HFFc6 (cell line): ENCODE data around the gene NDUFB2. TPM values are rescaled to one million over a fixed set of nuclear protein-coding genes. Genes with fewer than 3 reads are reported as not detected.

Source experiments
- DNase-seq: peaks from one replicate; pipeline ENCODE4 v3.0.0-alpha.2; 2018
- H3K27ac Mint-ChIP-seq: 2 replicates; pipeline ENCODE4 v1.8.0; 2020; ENCODE audit warnings: mild to moderate bottlenecking, mixed read lengths
- H3K27me3 Mint-ChIP-seq: 2 replicates; pipeline ENCODE4 v1.8.0; 2021; ENCODE audit warnings: mild to moderate bottlenecking, moderate library complexity, mixed read lengths; ENCODE audit not compliant: insufficient read depth
- H3K36me3 Mint-ChIP-seq: 2 replicates; pipeline ENCODE4 v1.8.0; 2021; ENCODE audit warnings: low read depth, mixed read lengths
- H3K4me1 Mint-ChIP-seq: 2 replicates; pipeline ENCODE4 v1.8.0; 2020; ENCODE audit warnings: low read depth, mixed read lengths
- H3K4me3 Mint-ChIP-seq: 2 replicates; pipeline ENCODE4 v1.8.0; 2020; ENCODE audit warnings: mild to moderate bottlenecking, moderate library complexity, mixed read lengths
- H3K9me3 Mint-ChIP-seq: 2 replicates; pipeline ENCODE4 v1.8.0; 2020; ENCODE audit warnings: mild to moderate bottlenecking, mixed read lengths
- CTCF ChIP-seq: fragments of 200-600 bp; sonication (generic); IDR thresholded peaks from 2 replicates; pipeline ENCODE4 v1.5.0; 2021; ENCODE audit warnings: antibody characterized with exemption, mild to moderate bottlenecking
- total RNA-seq, 6 experiments: library from RNA; stranded (reverse); fragmentation: NEBNext Ultra II Directional; extraction: Animal tissue kit (Norgen Biotek cat#: 25700); gene quantifications; 2 replicates in 1 of 6; 3 replicates in 5 of 6; pipeline ENCODE4 v1.2.3, GENCODE V29; 2021

The NDUFB2 gene
- total RNA-seq, 6 experiments from 2014 or later = 176 to 254 (median 205) TPM

- no peak for TF ChIP-seq CTCF
- H3K36me3 Mint-ChIP-seq = peaks cover 16% of the 10 kb centered on the region
Measured at GRCh38 chr7:140696024-140696679, 356 bp upstream of the NDUFB2 start.

GRCh38 chr7:140697447-140698143, 1.1 kb downstream of the NDUFB2 start:
- H3K9me3 Mint-ChIP-seq = no peaks in the 10 kb centered on the region
- H3K36me3 Mint-ChIP-seq = peaks cover 16% of the 10 kb centered on the region
- peaks cover 36% of the 10 kb centered on the region for H3K4me1 Mint-ChIP-seq
- H3K4me3 Mint-ChIP-seq = peak overlapping the region; percentile 97
- no peak for DNase-seq
- peaks cover 4% of the 10 kb centered on the region for H3K27me3 Mint-ChIP-seq
- no peak for TF ChIP-seq CTCF
- H3K27ac Mint-ChIP-seq = peak overlapping the region; percentile 98

More at GRCh38 chr7:140696024-140696679, 356 bp upstream of the NDUFB2 start:
- peak overlapping the region; percentile 97 for H3K4me3 Mint-ChIP-seq
- H3K27me3 Mint-ChIP-seq = peaks cover 4% of the 10 kb centered on the region
- DNase-seq = peak; percentile 89
- peaks cover 35% of the 10 kb centered on the region for H3K4me1 Mint-ChIP-seq
- no peaks in the 10 kb centered on the region for H3K9me3 Mint-ChIP-seq
- peak overlapping the region; percentile 98 for H3K27ac Mint-ChIP-seq

- Mint-ChIP-seq H3K36me3 (peaks cover 16% of the 10 kb centered on the region), H3K4me3 (peak overlapping the region; percentile 97), H3K9me3 (no peaks in the 10 kb centered on the region), H3K4me1 (peaks cover 39% of the 10 kb centered on the region), H3K27me3 (peaks cover 4% of the 10 kb centered on the region), H3K27ac (peak overlapping the region; percentile 98)
- DNase-seq = no peak
- no peak for TF ChIP-seq CTCF
Measured at GRCh38 chr7:140698477-140698876, 2.0 kb downstream of the NDUFB2 start.

GRCh38 chr7:140702774-140703173, 6.3 kb downstream of the NDUFB2 start:
- DNase-seq = no peak
- Mint-ChIP-seq H3K27me3 (no peaks in the 10 kb centered on the region; the same call in 1 of the 2 replicates), H3K4me3 (no peak overlapping the region), H3K4me1 (peaks cover 24% of the 10 kb centered on the region), H3K36me3 (peaks cover 34% of the 10 kb centered on the region), H3K27ac (no peak overlapping the region), H3K9me3 (no peaks in the 10 kb centered on the region)
- TF ChIP-seq CTCF = no peak

- Mint-ChIP-seq H3K27ac (no peak overlapping the region), H3K27me3 (no peaks in the 10 kb centered on the region; the same call in 1 of the 2 replicates), H3K4me1 (peaks cover 12% of the 10 kb centered on the region), H3K9me3 (no peaks in the 10 kb centered on the region), H3K36me3 (peaks cover 29% of the 10 kb centered on the region), H3K4me3 (no peak overlapping the region)
- no peak for TF ChIP-seq CTCF
- no peak for DNase-seq
Measured at GRCh38 chr7:140704205-140704604, 7.7 kb downstream of the NDUFB2 start.
